GM21381 (cell line): ENCODE results near the gene BTG2.

ENCODE experiments used
- ATAC-seq: cut with Tn5 transposase; IDR thresholded peaks from one replicate; pipeline ENCODE4 v1.9.1; 2021; ENCODE audit warnings: mild to moderate bottlenecking, moderate library complexity; ENCODE audit not compliant: unreplicated experiment

BTG2 gene

GRCh38 chr1:203291201-203292096 lies 13.9 kb upstream of the BTG2 start:
- ATAC-seq: no peak

DNA sequence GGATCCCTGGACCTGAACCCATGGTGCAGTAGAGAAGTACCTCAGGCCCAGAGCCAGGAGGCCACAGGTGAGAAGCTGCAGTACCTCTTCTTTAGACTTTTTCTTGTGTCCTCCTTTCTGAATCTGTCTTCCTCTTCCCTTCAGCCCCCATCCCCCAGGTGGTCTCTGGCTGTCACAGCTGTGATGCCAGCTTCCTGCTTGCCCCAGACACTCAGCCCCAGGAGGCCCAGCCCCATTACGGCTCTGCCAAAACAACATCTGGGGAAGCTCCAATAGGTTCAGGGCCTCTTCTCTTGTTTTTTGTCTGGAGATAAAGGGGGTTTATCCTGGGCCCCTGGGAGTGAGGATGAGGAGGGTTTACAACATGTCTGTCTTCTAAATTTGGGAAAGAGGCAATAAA lies 9.5 kb upstream of the BTG2 start:
- ATAC-seq: no peak

DNA sequence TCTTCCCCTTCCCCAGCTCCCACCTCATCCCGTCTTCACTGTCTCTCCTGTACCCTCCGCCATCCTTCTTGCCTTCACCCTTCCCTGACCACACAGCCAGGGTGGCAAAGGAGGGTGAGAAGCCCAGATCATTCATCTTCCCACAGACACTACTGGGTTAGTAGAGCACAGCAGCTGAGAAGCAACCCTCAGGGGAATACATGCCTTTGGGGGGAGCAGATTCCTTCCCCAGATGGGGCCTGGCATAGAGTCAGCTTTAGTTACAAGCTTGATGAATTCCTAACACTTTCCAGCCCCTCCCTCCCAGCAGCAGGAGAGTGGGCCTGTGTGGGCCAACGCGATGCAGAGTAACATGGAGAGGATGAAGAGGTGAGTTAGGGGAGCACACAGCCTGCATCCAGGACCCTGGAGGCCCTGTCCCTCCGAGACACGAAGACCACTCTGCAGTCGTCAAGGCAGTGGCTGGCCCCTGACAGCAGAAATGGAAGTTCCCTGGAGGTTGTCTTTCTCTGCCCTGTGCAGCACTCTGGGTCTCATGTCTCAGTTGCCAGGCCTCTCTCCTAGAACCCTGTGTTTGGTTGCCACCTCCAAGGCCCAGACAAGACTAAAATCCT lies 8.8 kb upstream of the BTG2 start:
- no peak for ATAC-seq

DNA sequence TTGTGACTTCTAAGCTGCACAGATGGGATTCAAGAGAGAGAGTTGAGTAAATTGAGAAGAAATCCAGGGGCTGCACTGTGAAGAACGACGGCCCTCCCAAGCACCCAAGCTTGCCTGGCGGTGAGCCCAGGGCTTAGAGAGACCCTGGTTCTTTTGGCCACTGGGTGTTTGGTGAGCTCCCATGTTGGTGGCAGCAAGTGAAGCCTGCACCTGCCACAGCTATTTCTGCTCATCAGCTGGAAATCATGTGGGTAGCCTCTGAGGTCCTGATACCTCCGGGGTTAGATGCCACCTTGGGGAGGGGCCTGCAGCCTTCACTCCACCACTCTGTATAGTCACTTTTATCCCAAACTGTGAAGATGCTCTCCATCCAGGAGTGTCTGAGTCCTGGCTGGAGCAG lies 6.2 kb upstream of the BTG2 start:
- peak; percentile 45 for ATAC-seq

DNA sequence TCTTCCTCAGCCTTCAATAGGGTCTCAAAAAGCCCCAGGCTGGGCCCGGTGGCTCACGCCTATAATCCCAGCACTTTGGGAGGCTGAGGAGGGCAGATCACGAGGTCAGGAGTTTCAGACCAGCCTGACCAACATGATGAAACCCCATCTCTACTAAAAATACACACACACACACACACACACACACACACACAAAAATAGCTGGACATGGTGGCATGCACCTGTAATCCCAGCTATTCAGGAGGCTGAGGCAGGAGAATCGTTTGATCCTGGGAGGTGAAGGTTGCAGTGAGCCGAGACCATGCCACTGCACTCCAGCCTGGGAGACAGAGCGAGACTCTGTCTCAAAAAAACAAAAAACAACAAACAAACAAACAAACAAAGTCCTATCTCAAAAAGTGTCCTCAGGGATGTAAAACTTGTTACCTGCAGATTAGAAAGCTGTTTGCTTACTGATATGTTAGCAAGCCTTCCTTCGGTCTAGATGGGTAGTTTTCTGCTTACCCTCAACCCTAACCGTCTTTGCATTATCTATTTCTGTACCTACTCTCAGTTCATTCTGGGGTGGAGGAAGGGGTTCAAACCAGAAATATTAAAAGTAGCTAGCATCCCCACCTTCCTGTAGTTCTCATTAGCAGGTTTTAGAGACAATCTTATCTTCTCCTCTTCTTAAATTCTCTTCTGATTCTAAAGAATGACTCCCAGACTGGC lies 5.4 kb upstream of the BTG2 start:
- peak; percentile 14 for ATAC-seq

- no peak for ATAC-seq
These were observed 4.6 kb upstream of the BTG2 start for GRCh38 chr1:203300441-203301330.

DNA sequence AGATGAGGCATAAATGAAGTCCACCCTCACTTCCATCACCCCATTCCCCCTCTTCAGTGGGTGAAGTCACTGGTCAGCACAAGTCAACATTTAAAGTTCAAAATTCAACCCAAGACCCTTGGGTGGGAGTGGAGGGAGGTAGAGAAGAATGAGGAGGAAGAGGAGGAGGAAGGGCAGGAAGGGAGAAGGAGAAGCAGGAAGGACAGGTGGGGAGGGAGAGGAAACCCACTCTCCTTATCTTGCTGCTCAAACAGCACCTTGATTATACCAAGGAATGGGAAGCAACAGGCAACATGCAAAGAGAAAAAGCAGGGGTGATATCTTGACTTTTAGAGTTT lies 4.0 kb upstream of the BTG2 start:
- ATAC-seq: no peak

DNA sequence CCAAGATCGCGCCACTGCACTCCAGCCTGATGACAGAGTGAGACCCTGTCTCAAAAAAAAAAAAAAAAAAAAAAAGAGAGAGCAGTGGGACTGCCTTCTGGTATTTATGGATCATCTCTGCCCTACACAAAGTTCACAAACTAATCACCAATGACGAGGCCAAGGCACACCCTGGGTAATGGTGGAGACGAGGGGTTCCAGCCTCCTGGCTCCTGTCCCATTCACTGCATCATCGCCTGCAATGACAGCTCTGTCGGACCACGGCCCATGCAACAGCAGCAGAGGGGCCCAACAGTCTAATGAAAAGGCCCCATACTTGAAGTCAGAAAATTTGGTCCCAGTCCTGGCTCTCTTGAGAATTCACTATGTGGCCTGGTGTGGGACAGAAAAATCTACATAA lies 2.9 kb upstream of the BTG2 start:
- no peak for ATAC-seq

- ATAC-seq: no peak
These were observed 2.4 kb upstream of the BTG2 start for GRCh38 chr1:203302894-203303293.

- ATAC-seq: no peak
These were observed 864 bp upstream of the BTG2 start for GRCh38 chr1:203304391-203304918.

DNA sequence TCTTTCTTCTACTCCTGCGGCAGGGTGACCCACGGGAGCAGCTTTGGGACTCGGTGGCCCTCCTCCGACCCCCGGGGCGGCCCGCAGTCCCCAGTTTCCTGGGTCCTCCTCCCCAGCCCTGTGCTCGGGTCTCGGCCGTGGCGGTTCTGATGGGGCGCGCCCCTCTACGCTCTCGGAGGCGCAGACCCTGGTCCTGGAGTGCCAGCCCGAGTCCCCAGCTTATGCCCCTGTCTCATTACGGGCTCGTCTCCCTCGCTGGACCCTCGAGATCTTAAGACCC lies 430 bp downstream of the BTG2 start:
- peak; percentile 5 for ATAC-seq

DNA sequence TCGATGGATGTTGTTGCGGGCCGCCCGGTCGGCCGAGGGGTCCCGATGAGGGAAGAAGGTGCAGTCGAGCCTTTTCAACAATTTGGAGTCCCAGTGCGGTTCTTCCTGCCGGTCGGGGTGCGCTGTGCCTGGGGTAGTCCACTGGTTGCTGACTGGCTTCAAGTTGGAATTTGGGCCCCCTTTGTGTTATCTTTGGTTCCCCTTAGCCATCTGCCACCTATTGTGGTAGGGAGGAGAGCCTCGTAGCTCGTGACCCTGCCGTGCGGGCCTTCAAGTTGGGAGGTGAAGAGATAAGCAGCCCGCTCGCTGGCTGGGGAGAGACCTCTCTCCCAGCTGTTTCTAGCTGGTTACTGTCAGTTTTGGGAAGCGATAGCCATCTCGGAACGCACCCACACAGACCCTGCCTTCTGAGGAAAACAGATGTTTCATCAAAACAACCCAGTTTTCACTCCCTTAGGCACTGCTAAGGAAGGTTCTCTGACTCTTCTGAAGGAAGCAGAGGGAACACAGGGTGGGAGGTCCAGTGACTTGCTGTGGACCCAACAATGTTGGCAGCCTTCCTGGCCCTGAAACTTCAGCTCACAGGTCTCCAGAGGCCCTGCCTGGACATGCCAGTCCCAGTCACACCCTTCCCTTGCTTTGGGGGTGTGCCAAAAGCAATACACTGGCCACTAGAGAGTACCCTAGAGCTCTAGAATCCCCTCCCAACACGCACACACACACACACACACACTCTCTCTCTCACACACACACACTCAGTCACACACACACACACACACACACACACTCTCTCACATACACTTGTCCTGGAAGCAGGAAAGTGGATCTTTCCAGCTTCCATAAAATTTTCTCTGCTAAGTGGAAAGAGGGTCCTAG lies 1.0 kb downstream of the BTG2 start:
- ATAC-seq: no peak

DNA sequence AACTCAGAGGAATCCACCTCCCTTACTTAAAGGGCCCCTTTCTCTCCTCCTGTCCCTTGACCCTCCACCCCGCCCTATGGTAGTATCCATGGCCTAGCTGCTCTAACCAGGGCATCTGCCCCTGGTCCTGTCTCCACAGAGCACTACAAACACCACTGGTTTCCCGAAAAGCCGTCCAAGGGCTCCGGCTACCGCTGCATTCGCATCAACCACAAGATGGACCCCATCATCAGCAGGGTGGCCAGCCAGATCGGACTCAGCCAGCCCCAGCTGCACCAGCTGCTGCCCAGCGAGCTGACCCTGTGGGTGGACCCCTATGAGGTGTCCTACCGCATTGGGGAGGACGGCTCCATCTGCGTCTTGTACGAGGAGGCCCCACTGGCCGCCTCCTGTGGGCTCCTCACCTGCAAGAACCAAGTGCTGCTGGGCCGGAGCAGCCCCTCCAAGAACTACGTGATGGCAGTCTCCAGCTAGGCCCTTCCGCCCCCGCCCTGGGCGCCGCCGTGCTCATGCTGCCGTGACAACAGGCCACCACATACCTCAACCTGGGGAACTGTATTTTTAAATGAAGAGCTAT lies 1.7 kb downstream of the BTG2 start:
- ATAC-seq: no peak

DNA sequence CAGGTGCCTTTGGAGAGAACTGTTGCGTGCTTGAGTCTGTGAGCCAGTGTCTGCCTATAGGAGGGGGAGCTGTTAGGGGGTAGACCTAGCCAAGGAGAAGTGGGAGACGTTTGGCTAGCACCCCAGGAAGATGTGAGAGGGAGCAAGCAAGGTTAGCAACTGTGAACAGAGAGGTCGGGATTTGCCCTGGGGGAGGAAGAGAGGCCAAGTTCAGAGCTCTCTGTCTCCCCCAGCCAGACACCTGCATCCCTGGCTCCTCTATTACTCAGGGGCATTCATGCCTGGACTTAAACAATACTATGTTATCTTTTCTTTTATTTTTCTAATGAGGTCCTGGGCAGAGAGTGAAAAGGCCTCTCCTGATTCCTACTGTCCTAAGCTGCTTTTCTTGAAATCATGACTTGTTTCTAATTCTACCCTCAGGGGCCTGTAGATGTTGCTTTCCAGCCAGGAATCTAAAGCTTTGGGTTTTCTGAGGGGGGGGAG lies 2.4 kb downstream of the BTG2 start:
- ATAC-seq: no peak

DNA sequence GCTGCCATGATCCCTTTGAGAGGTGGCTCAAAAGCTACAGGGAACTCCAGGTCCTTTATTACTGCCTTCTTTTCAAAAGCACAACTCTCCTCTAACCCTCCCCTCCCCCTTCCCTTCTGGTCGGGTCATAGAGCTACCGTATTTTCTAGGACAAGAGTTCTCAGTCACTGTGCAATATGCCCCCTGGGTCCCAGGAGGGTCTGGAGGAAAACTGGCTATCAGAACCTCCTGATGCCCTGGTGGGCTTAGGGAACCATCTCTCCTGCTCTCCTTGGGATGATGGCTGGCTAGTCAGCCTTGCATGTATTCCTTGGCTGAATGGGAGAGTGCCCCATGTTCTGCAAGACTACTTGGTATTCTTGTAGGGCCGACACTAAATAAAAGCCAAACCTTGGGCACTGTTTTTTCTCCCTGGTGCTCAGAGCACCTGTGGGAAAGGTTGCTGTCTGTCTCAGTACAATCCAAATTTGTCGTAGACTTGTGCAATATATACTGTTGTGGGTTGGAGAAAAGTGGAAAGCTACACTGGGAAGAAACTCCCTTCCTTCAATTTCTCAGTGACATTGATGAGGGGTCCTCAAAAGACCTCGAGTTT lies 3.1 kb downstream of the BTG2 start:
- no peak for ATAC-seq

- ATAC-seq: no peak
These were observed 3.6 kb downstream of the BTG2 start for GRCh38 chr1:203308923-203309331.

DNA sequence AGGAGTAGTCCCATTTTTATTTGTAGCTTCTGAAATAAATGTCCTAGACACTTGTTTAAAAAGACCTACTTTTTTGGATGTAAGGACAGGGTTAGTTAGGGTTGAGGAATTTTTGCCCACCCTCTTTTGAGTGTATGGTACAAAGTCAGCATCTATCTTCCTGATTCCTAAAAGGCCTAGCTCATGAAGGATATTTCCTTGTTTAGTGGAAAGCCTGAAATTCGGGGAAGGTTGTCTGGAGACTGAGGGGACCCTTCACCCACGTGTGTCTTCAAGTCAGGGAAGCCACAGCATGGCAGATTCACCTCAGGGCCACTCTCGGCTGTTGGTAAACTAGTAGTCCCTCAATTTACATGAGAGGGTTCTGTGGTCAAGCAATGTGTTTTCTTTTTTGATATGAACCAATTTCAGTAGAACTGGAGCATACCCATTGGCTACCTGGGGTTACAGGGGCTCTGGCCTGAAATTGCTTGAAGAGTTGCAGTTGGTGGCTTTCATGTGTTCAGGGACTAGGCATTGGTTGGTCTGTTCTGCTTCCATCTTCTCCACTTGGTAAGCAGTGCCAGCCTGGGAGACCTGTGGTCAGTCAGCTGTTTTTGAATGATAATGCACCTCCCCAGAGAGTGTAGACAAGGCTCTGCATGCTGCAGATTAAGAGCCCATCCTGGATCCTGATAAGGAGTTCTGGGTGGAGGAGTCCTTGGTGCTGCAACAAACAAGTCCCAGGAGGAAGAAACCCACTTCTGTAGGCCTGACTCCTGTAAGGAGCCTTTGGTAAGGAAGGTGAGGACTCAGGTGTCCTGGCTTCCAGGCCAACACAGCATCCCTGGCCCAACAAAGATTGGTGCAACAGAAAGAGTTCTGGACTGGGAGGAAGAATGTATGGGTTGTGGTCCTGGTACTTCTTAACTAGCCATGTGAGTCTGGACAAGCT lies 6.3 kb downstream of the BTG2 start:
- no peak for ATAC-seq
